ENCODE measurements around the gene RLN3.
A peak's percentile ranks its signal among the peaks of the same experiment; 100 is the strongest.
"Not testable (repeated sequence)": the region's sequence is repeated elsewhere in the genome, so short reads cannot be mapped to it uniquely, and the experiment has no call there.

The RLN3 gene

DNA sequence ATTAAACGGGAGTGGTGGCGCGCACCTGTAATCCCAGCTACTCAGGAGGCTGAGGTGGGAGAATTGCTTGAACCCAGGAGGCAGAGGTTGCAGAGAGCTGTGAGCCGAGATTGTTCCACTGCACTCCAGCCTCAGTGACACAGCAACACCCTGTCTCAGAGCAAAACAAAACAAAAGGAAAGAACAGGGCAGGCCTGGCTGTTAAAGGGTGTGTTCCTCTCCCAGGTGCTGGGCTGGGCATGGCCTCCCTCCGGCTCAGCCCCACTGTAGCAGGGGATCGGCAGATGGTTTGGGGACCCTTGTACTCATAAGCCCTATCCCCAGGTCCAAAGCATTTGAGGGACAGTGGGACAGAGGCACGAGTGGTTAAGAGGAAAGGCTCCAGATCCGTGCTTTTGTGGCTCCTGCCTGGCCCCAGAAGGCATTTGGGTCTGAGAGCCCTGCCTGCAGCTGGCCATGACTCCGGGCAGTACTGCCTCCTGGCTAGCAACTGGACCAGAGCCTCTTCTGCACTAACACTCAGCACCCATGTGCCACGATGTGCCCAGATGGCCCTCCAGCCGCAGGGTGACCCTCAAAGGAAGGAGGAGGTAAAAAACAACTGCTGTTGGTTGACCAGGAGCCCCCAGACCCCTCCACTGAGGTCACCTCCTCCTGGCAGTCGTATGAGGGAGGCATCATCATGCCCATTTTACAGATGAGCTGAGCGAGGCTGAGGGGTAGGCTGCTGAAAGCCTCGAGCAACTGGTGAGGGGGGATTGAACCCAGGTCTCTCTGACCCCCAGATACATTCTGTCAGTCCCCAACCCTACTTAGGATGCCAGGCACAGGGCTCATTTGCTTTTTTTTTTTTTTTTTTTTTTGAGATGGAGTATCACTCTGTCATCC is 31.8 kb upstream of the RLN3 start:
- DNase-seq, result no peak

DNA sequence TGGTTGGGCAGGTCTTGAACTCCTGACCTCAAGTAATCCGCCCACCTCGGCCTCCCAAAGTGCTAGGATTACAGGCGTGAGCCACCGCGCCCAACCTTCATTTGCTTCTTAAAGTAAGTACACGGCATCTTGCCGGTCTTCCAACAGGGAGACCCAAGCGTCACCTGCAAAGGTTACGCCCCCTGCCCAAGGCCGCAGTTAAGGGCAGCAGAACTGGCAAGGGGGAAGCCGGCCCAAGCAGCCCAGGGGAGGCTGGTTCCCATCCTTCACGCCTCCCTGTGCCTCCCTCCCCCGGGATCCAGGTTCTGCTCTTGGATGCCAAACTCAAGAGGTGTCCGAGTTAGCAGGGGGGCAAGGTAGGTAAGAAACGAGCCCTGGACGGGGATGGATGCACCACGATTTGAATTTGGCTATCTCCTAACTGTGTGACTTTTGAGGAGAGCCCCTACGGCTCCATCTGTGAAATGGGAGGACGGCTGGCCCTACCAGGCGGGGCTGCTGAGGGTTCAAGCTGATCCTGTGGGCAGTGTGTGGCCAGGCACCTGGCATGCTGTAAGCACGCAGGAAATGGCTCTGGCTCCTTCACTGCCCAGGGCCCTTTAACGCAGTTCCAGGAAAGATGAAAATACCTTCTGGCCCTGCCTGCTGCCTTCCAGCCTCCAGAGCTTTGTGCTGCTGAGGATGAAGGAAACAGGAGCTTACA is 30.9 kb upstream of the RLN3 start:
- no peak for DNase-seq

DNA sequence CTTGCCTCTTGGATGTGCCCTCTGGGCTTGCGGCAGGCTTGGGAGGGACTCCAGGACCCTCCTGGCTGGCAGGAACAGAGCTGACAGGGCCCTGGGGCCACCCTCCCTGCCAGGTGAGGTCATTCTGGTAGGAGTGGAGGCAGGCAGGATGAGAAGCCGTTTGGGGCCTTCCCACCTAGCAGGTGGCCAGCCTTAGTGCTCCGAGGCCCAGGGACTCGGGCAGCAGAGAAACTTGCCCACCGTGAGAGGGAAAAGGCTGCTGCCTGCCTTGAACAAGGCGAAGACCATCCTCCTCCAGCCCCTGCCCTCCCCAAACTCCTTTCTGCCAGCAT is 30.4 kb upstream of the RLN3 start:
- no peak for DNase-seq

DNA sequence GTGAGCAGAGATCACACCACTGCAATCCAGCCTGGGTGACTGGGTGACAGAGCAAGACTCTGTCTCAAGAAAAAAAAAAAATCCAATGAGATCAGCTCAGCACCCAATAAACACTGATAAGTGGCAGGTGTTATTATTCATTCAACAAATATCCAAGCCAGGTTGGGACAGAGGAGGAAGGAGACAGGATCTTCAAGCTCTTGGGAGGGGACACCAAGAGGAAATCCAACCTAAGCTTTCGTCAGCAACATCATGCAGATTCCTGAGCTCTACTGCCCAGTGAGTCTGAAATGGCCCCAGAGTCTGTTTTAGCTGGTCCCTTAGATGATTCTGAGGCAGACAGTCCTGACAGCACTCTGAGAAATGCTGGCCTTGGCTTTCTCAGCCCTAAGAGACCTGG is 29.5 kb upstream of the RLN3 start:
- DNase-seq, result no peak

DNA sequence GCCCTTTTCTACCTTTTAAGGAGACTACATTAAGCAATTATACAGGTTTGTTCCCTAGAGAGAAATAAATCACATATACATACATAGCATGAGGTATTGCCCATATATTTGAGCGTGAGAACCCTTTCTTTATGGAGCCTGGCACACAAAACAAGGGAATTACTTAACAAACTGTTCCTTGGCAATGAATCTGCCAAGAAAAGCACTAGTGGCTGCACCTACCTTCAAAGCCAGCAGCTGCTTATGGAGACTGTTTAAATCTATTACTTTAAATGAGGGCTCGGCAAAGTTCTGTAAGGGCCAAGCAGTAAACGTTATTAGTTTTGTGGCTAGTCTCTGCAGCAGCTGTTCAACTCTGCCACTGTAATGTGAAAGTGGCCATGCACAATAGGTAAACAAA is 28.9 kb upstream of the RLN3 start:
- no peak for DNase-seq

DNA sequence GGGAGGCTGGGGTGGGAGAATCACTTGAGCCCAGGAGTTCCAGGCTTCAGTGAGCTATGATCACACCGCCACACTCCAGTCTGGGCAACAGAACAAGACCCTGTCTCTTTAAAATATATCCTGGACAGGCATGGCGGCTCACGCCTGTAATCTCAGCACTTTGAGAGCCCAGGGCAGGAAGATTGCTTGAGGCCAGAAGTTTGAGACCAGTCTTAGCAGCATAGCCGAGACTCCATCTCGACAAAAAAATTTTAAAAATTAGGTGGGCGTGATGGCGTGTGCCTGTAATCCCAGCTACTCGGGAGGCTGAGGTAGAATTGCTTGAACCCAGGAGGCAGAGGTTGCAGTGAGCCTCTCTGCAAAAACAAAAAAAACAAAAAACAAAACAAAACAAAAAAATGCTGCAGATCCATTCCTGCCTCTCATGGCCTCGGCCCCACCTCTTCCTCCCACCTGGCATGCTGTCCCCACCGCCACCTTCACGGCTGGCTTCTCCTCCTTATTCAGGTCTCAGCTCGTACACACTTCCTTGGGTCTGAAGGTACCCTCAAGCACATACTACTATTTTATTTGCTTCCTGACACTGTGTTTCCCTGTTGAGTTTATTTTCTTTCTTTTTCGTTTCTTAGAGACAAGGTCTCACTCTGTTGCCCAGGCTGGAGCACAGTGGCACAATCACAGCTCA is 27.1 kb upstream of the RLN3 start:
- DNase-seq, result no peak

DNA sequence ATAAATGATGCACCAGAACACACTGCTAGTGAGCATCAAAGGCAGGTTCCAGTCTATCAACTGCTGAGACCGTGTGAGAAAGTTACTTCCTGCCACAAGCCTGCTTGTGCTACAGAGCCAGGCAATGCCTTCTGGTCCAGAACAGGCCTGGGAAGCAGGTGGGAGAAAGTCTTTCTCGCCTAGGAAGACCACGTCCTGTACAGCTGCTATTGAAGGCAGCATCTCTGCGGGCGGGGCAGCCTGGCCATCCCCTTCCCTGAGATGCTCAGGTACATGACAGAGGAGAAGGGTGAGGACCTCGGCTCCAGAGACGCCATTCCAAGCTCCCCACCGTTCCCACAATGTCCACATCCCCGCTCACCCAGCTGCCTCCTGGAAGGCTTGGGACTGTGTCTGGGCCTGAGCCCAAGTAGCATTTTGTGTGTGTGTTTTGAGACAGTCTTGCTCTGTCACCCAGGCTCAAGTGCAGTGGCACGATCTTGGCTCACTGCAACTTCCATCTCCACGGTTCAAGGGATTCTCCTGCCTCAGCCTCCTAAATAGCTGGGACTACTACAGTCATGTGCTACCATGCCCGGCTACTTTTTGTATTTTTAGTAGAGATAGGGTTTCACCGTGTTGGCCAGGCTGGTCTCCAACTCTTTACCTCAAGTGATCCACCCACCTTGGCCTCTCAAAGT is 25.2 kb upstream of the RLN3 start:
- no peak for DNase-seq

DNA sequence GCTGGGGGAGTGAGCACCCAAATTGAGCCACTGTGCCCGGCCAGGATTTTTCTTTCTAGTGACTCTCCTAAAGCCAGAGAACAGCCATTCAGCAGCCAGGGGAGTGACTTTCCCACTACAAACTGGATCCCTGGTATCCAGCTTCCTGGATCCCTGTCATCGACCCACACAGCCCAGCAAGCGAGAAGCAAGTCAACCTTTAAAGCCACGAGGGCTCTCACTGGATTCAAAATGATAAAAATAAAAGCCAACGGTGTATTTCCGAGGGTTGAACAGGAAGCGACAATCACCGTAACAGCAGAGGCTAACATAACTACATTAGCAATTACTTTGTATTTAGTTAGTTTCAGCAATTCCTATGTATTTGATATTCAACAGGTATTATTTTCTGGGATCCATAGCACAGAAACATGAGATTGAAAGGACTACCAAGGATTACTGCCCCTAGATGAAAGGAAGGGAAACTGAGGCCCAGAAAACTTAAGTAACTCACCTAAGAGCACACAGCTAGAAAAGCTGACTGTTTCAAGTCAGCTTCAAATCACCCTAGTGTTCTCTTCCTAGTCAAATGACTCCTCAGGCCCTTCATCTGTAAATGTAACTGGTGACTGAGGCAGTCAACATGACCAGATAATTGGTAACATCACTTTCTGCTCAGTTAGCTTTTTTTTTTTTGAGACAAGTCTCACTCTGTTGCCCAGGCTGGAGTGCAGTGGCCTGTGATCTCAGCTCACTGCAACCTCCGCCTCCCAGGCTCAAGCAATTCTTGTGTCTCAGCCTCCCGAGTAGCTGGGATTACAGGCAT is 24.5 kb upstream of the RLN3 start:
- DNase-seq, result no peak

DNA sequence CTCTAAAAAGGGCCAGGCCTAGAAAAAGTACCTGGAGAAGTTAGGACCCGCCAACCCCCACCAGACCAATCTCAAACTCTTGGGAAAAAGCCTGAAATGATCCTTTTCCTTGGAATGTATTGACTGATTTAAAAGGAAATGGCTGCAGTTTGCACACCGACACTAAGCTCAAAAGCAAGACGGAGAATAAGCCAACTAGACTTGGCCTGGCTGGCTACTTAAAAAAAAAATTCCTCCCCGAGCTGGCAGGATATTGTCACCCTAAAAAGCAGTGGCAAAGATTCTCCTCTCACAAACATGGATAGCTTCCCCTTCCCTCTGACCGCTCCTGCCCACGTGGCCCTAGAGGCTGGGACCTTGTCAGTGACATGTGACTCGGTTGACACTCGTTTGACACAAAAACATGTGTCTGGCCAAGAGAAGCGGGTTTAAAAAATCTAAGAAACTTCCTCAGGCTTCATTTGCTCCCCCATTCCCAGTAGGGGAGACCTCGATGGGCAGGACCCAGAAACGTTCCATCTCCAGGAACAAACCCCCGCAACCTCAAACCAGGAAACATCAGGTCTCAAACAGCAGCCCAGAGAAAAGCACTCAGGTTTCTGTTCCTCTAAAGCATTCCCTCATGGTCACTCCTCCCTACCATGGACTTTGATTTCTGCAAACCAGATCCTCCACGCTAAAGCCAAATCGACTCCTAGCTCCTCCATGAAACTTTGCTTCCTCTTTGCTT is 23.2 kb upstream of the RLN3 start:
- no peak for DNase-seq

DNA sequence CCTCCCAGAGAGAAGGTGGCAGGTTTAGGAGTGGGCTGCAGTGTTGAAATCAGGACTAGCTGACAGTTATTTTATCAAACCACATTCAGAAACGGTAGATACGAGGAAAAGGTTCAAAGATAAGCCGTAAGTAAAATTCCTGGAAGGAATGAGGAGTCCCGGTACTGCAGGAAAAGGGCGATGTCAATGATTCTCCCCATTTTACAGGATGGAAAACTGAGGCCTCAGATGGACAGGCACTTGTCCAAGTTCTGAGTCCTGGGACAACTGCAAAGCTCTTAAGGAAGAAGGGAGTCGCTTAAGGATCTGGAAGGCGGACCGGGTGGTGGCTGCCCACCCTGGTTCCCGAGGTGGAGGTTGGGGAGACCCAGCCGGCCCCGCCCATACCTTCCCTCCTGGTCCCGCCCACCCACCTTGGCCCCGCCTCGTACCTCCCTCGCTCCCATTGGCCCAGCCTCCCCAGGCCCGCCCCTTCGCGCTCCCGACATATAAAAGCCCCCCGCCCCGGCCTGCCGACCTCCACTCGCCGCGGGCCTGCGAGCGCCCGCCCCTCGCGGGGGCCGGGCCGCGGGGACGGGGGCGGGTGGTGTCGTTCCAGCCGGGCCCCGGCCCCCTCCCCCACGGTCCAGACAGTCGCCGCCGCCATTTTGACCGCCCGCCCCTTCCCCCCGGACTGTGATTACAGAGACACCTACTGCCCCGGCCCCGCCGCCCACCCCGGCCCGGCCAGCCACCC is 22.4 kb upstream of the RLN3 start:
- DNase-seq, result peak; percentile 88

DNA sequence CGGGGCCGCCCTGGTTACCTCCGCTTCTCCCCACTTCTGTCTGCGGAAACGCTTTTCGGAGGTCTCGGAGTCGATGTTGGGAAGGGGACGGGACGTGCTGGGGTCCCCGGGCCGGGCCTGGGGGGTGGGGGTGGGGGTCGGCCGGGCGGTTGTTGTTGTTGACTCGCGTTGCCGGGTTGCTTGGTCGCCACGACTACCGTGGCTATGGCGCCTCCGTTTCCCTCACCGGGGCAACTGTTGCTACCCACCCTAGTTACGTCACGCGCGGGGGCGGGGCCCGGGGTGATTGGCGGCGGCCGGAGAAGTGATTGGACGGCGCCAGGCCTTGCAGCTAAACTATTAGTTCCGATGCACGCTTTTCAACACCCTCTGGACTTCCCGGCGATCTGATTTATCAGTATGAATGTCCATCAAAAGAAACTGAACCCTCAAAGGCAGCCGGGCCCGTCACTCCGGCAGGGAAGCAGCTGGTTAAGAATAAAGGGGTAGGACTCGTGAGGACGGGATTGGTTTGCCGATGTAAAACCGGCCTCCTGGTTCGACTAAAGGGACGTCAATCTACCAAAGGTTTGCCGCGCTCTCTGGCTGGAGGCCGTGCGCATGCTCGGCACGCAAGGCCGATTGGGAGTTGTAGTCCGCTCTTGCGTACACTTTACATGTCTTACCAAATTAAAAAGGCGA is 21.7 kb upstream of the RLN3 start, which contains the start of gene RFX1:
TSS of gene RFX1 (minus strand) at position 236 of the 681 bp plus-strand sequence. CDS start 12,477 bp downstream, outside the sequence.
- peak; percentile 100 for DNase-seq

DNA sequence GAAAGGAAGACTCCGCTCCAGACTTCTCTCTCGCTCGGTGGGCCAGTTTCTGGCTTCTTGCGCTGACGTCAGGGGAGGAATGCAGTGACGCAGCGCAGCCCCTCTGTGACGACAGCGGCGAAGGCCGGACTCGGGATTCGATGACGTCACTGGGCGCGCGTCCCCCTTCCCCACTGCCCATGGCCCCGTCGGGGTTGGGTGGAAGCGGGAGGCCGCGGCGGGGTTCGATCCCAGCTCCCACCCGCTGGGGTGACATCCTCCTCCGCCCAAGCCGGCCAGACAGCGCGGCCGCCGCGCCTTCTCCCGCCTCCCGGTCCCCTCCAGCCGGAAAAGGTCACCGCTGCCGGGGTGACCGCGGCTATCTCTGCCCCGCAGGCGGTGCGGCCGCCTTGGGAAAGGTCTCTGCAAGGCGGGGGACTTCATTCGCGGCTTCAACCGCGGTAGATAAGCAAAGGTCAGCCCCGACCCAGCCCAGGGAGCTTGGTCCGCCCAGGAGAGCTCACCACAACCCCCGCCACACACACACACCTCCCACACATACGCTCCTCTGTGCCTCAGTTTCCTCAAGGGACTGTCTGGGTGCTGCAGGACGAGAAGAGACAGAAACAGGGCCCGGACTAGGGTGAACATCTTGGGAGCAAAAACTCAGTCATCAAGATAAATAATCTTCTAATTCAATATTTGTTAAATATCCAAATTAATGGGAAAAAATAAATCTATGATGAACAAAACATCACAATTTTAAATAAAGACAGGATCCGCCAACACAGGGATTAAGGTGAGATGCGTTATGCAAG is 21.0 kb upstream of the RLN3 start:
- no peak for DNase-seq

DNA sequence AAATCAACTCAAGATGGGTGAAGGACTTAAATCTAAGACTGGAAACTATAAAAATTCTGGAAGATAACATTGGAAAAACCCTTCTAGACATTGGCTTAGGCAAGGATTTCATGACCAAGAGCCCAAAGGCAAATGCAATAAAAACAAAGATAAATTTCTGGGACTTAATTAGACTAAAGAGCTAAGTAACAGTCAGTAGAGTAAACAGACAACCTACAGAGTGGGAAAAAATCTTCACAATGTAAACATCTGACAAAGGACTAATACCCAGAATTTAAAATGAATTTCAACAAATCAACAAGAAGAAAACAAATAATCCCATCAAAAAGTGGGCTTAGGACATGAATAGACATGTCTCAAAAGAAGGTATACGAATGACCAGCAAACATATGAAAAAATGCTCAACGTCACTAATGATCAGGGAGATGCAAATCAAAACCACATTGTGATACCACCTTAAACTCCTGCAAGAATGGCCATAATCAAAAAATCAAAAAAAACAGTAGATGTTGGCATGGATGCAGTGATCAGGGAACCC is 15.5 kb upstream of the RLN3 start:
- DNase-seq, result no peak

DNA sequence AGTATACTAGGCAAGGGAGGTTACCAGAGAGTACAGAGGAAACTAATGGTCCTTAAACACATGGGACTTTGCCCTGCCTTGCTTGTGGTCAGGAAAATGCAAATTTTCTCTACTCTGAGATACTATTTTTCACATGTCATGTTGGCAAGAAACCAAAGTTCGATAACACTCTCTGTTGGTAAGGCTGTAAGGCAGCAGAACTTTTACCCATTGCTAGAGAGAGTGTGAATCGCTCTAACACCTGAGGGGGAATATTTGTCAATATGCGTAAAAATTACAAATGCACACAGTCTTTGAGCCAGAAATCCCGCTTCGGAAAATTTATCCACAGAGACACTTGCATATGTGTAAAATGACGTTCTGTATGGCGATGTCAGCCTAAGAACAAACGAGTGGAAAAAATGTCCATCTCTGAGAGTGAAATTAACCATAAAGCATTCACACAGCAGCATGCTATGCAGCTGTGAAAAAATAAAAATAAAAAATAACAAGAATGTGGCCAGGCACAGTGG is 12.4 kb upstream of the RLN3 start:
- no peak for DNase-seq

DNA sequence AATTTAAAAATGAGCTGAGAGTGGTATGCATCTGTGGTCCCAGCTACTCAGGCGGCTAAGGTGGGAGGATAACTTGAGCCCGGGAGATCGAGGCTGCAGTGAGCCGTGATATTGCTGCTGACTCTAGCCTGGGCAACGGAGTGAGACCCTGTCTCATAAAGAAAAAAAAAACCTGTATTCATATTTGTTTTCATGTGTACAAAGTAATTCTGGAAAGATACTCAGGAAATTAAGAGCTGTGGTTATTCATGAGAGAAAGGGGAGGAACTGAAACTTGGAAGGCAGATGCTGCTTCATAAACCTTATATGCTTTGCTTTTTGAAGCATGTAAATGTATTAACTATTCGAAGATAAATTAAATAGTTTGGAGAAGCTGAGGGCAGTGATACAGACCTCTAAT is 8.8 kb upstream of the RLN3 start:
- no peak for DNase-seq

DNA sequence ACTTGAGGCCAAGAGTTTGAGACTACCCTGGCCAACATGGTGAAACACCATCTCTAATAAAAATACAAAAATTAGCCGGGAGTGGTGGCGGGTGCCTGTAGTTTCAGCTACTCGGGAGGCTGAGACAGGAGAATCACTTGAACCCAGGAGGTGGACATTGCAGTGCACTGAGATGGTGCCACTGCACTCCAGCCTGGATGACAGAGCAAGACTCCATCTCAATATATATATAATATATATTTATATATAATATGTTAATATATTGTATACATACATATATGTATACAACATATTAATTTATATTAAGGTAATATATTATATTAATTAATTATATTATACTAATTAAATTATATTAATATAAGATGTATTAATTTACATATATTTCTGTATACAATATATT is 8.2 kb upstream of the RLN3 start:
- not testable (repeated sequence) for DNase-seq

DNA sequence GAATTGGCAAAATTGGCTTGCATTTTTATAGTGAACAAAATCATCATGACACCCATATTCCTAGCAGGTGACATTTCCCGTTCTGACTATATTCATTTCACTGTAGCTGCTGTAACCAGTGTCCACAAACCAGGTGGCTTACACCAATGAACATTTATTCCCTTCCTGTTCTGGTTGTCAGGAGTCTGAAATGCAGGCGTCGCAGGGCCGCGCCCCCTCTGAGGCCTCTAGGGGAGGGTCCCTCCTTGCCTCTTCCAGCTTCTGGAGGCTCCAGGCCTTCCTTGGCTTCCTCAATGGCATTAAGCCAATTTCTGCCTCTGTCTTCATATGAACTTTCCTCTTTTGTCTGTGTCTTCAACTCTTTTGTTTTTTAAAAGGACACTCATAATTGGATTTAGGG is 6.5 kb upstream of the RLN3 start:
- no peak for DNase-seq

DNA sequence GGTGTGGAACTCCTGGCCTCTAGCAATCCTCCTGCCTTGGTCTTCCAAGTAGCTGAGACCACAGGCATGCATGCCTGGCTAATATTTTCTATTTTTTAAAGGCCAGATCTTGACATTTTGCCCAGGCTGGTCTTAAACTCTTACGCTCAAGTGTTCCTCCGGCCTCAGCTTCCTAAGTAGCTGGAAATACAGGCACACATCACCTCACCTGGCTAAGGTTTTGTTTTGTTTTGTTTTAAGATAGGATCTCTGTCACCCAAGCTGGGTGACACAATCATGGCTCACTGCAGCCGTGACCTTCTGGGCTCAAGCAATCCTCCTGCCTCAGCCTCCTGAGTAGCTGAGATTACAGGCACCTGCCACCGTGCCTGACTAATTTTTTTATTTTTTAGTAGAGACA is 5.5 kb upstream of the RLN3 start:
- DNase-seq, result no peak
